Tibial nerve (tissue), 4 donors: ENCODE results near the gene POU6F1.

ENCODE experiments used
- CTCF ChIP-seq, 5 experiments: fragments of 200-600 bp in 3 of 5; fragments of 450-650 bp in 2 of 5; sonication (generic) in 3 of 5; IDR thresholded peaks; one replicate each; pipeline ENCODE4 v1.5.1; 2016 to 2019; ENCODE audit warnings: antibody characterized with exemption in 5 of 5, mild to moderate bottlenecking in 3 of 5, moderate library complexity in 2 of 5
- EP300 ChIP-seq, 2 donors: sonication (generic); formaldehyde crosslinking; IDR thresholded peaks; one replicate each; pipeline ENCODE4 v1.6.1; 2017; ENCODE audit warnings: antibody characterized with exemption in 2 of 2, mild to moderate bottlenecking in 1 of 2
- POLR2A ChIP-seq, 2 donors: fragments of 450-650 bp; IDR thresholded peaks; one replicate each; pipeline ENCODE4 v1.6.1; 2017; ENCODE audit warnings: antibody characterized with exemption in 2 of 2, mild to moderate bottlenecking in 2 of 2, moderate library complexity in 2 of 2

- TF ChIP-seq CTCF (IDR thresholded peaks at IDR 0.05): no peak
- TF ChIP-seq POLR2A (IDR thresholded peaks at IDR 0.05): no peak
- no peak for TF ChIP-seq EP300 (IDR thresholded peaks at IDR 0.05)
These were observed 9.7 kb downstream of the POU6F1 start for GRCh38 chr12:51208016-51208660.
